WTC11 (cell line): ENCODE measurements around the gene THSD4.

Experiments used
- FOXJ3 ChIP-seq: sonication (generic); formaldehyde crosslinking; IDR thresholded peaks from 2 replicates; pipeline ENCODE4 v1.9.0; 2021; ENCODE audit warnings: missing genetic modification reagents, mild to moderate bottlenecking, borderline replicate concordance
- JUN ChIP-seq: sonication (generic); formaldehyde crosslinking; IDR thresholded peaks from 2 replicates; pipeline ENCODE4 v1.8.0; 2023; ENCODE audit warnings: mild to moderate bottlenecking, missing genetic modification reagents
- NFYB ChIP-seq: sonication (generic); formaldehyde crosslinking; conservative IDR thresholded peaks from 2 replicates; pipeline ENCODE4 v1.8.0; 2022; ENCODE audit warnings: low read depth, missing genetic modification reagents
- NR2C2 ChIP-seq: sonication (generic); formaldehyde crosslinking; IDR thresholded peaks from 2 replicates; pipeline ENCODE4 v1.8.0; 2022; ENCODE audit warnings: mild to moderate bottlenecking, missing genetic modification reagents
- OVOL2 ChIP-seq: fragments of 250-450 bp; sonication (Bioruptor Pico); IDR thresholded peaks from 2 replicates; pipeline ENCODE4 v1.9.0; 2021; ENCODE audit warnings: mild to moderate bottlenecking, borderline replicate concordance
- PRDM15 ChIP-seq: sonication (generic); formaldehyde crosslinking; IDR thresholded peaks from 2 replicates; pipeline ENCODE4 v1.8.0; 2022; ENCODE audit warnings: missing genetic modification reagents
- RELA ChIP-seq: sonication (generic); formaldehyde crosslinking; IDR thresholded peaks from 2 replicates; pipeline ENCODE4 v1.8.1; 2022; ENCODE audit warnings: missing genetic modification reagents, mild to moderate bottlenecking, borderline replicate concordance
- STAT6 ChIP-seq: sonication (generic); formaldehyde crosslinking; conservative IDR thresholded peaks from 2 replicates; pipeline ENCODE4 v1.8.1; 2023; ENCODE audit warnings: mild to moderate bottlenecking, low read depth, missing genetic modification reagents, moderate library complexity
- ZBTB21 ChIP-seq: sonication (generic); formaldehyde crosslinking; IDR thresholded peaks from 2 replicates; pipeline ENCODE4 v1.8.1; 2023; ENCODE audit warnings: mild to moderate bottlenecking, missing genetic modification reagents, borderline replicate concordance
- ZNF138 ChIP-seq: sonication (generic); formaldehyde crosslinking; conservative IDR thresholded peaks from 2 replicates; pipeline ENCODE4 v1.8.1; 2022; ENCODE audit warnings: mild to moderate bottlenecking, moderate library complexity, missing genetic modification reagents
- TF ChIP-seq, protein P1 (sequence below): sonication (generic); formaldehyde crosslinking; IDR thresholded peaks from 2 replicates; pipeline ENCODE4 v1.8.1; 2022; ENCODE audit warnings: low read depth, missing genetic modification reagents, borderline replicate concordance
- TF ChIP-seq, protein P2 (sequence below): fragments of 200-600 bp; IDR thresholded peaks from 2 replicates; pipeline ENCODE4 v1.8.0; 2022; ENCODE audit warnings: antibody characterized with exemption

GRCh38 chr15:71755092-71755970 is 640.1 kb downstream of the THSD4 start:
- TF ChIP-seq, protein P1, sequence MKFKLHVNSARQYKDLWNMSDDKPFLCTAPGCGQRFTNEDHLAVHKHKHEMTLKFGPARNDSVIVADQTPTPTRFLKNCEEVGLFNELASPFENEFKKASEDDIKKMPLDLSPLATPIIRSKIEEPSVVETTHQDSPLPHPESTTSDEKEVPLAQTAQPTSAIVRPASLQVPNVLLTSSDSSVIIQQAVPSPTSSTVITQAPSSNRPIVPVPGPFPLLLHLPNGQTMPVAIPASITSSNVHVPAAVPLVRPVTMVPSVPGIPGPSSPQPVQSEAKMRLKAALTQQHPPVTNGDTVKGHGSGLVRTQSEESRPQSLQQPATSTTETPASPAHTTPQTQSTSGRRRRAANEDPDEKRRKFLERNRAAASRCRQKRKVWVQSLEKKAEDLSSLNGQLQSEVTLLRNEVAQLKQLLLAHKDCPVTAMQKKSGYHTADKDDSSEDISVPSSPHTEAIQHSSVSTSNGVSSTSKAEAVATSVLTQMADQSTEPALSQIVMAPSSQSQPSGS (CRISPR knock-in tag), result no peak
- TF ChIP-seq STAT6 (CRISPR knock-in tag) (no peak), RELA (CRISPR knock-in tag) (no peak), PRDM15 (CRISPR knock-in tag) (no peak), JUN (CRISPR knock-in tag) (no peak), FOXJ3 (no peak), OVOL2 (CRISPR knock-in tag) (no peak), NFYB (CRISPR knock-in tag) (no peak), NR2C2 (CRISPR knock-in tag) (no peak), ZBTB21 (CRISPR knock-in tag) (no peak), ZNF138 (no peak)
- TF ChIP-seq, protein P2, sequence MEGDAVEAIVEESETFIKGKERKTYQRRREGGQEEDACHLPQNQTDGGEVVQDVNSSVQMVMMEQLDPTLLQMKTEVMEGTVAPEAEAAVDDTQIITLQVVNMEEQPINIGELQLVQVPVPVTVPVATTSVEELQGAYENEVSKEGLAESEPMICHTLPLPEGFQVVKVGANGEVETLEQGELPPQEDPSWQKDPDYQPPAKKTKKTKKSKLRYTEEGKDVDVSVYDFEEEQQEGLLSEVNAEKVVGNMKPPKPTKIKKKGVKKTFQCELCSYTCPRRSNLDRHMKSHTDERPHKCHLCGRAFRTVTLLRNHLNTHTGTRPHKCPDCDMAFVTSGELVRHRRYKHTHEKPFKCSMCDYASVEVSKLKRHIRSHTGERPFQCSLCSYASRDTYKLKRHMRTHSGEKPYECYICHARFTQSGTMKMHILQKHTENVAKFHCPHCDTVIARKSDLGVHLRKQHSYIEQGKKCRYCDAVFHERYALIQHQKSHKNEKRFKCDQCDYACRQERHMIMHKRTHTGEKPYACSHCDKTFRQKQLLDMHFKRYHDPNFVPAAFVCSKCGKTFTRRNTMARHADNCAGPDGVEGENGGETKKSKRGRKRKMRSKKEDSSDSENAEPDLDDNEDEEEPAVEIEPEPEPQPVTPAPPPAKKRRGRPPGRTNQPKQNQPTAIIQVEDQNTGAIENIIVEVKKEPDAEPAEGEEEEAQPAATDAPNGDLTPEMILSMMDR, result no peak
